CD4-positive, alpha-beta T cell (primary cell): ENCODE data around the gene DKK2. TPM values are rescaled to one million over a fixed set of nuclear protein-coding genes. Genes with fewer than 3 reads are reported as not detected.

ENCODE experiments used
- ATAC-seq: fragments of 200-7000 bp; cut with Tn5 transposase; one replicate; pipeline ENCODE4 v1.10.0; 2022; ENCODE audit warnings: mild to moderate bottlenecking; ENCODE audit not compliant: poor library complexity
- CTCF ChIA-PET: fragments of 350-600 bp; sonication (Branson Sonifier 250); formaldehyde crosslinking; loops from one replicate; lab custom pipeline; 2021; ENCODE audit warnings: antibody characterized with exemption, inconsistent platforms; lab: Charles Lee
- POLR2A ChIA-PET: fragments of 350-600 bp; sonication (Branson Sonifier 250); formaldehyde crosslinking; loops from one replicate; lab custom pipeline; 2021; ENCODE audit warnings: antibody characterized with exemption, inconsistent platforms; lab: Charles Lee
- DNase-seq, 14 experiments: peaks; one replicate each; pipeline ENCODE4 v3.0.0-alpha.2; 2013 to 2020; ENCODE audit warnings: mixed read lengths in 2 of 14
- H3K27ac ChIP-seq, 2 donors: one replicate each; pipeline versions ENCODE4 v1.5.1 to v1.7.0; 2013; ENCODE audit warnings: low read length in 2 of 2, low read depth in 1 of 2, mild to moderate bottlenecking in 1 of 2
- H3K27me3 ChIP-seq, 2 experiments: 1 replicate in 1 of 2; 2 replicates in 1 of 2; pipeline versions ENCODE4 v1.6.1 to v1.7.0; 2013; ENCODE audit warnings: low read length in 2 of 2, control low read depth in 1 of 2, mild to moderate bottlenecking in 1 of 2, moderate library complexity in 1 of 2; ENCODE audit not compliant: insufficient read depth in 2 of 2, control insufficient read depth in 1 of 2
- H3K36me3 ChIP-seq: one replicate; pipeline ENCODE4 v1.6.1; 2013; ENCODE audit warnings: low read length, control low read depth; ENCODE audit not compliant: insufficient read depth
- H3K4me1 ChIP-seq: one replicate; pipeline ENCODE4 v1.6.1; 2013; ENCODE audit warnings: low read length, control low read depth; ENCODE audit not compliant: insufficient read depth
- H3K4me3 ChIP-seq: one replicate; pipeline ENCODE4 v1.5.1; 2013; ENCODE audit warnings: mild to moderate bottlenecking, low read length, moderate library complexity
- H3K9me3 ChIP-seq, 2 experiments: 1 replicate in 1 of 2; 2 replicates in 1 of 2; pipeline versions ENCODE4 v1.6.1 to v1.7.0; 2013; ENCODE audit warnings: low read length in 2 of 2, mild to moderate bottlenecking in 2 of 2, control low read depth in 1 of 2, moderate library complexity in 1 of 2; ENCODE audit not compliant: control insufficient read depth in 1 of 2, insufficient read depth in 1 of 2
- H3K27ac Mint-ChIP-seq: one replicate; pipeline ENCODE4 v1.8.0; 2020; ENCODE audit warnings: mixed read lengths
- H3K27me3 Mint-ChIP-seq: one replicate; pipeline ENCODE4 v1.8.0; 2021; ENCODE audit warnings: mixed read lengths
- H3K36me3 Mint-ChIP-seq: one replicate; pipeline ENCODE4 v1.8.0; 2021; ENCODE audit warnings: low read depth, mixed read lengths
- H3K4me1 Mint-ChIP-seq: one replicate; pipeline ENCODE4 v1.8.0; 2021; ENCODE audit warnings: low read depth, mixed read lengths
- H3K4me3 Mint-ChIP-seq: one replicate; pipeline ENCODE4 v1.8.0; 2020; ENCODE audit warnings: mild to moderate bottlenecking, mixed read lengths
- H3K9me3 Mint-ChIP-seq: one replicate; pipeline ENCODE4 v1.8.0; 2020; ENCODE audit warnings: mixed read lengths
- intact Hi-C, 2 experiments: fragments of 100-400 bp; cut with DNase I in 1 of 2; cut with micrococcal nuclease in 1 of 2; formaldehyde crosslinking; loops; one replicate each; pipeline versions ENCODE4 v1.15.1 to v1.9.0; 2023 to 2025; cut with DNase I, micrococcal nuclease
- polyA plus RNA-seq, 2 donors: library from polyadenylated mRNA; unstranded; fragments of 120-200 nt; gene quantifications; one replicate each; pipeline ENCODE4 v1.2.1, GENCODE V29; 2013
- total RNA-seq, 174 experiments: library from RNA in 2 of 174; stranded (reverse) in 2 of 174; gene quantifications; one replicate each; pipeline ENCODE4 v1.2.3 and lab custom pipeline; 2021 to 2026
- TF ChIP-seq, protein P1 (sequence below): fragments of 200-600 bp; IDR thresholded peaks from one replicate; pipeline ENCODE4 v1.8.0; 2022; ENCODE audit warnings: antibody characterized with exemption, mild to moderate bottlenecking

The DKK2 gene, protein sequence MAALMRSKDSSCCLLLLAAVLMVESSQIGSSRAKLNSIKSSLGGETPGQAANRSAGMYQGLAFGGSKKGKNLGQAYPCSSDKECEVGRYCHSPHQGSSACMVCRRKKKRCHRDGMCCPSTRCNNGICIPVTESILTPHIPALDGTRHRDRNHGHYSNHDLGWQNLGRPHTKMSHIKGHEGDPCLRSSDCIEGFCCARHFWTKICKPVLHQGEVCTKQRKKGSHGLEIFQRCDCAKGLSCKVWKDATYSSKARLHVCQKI
- total RNA-seq (not detected), total RNA-seq (lab: John Stamatoyannopoulos, UW) (0 to 1.1 (median 0) reads per million in 172 experiments)
- 0.06 TPM for polyA plus RNA-seq (2013, experiment 1 of 2)
- 0.45 TPM for polyA plus RNA-seq (2013, experiment 2 of 2)

DNA sequence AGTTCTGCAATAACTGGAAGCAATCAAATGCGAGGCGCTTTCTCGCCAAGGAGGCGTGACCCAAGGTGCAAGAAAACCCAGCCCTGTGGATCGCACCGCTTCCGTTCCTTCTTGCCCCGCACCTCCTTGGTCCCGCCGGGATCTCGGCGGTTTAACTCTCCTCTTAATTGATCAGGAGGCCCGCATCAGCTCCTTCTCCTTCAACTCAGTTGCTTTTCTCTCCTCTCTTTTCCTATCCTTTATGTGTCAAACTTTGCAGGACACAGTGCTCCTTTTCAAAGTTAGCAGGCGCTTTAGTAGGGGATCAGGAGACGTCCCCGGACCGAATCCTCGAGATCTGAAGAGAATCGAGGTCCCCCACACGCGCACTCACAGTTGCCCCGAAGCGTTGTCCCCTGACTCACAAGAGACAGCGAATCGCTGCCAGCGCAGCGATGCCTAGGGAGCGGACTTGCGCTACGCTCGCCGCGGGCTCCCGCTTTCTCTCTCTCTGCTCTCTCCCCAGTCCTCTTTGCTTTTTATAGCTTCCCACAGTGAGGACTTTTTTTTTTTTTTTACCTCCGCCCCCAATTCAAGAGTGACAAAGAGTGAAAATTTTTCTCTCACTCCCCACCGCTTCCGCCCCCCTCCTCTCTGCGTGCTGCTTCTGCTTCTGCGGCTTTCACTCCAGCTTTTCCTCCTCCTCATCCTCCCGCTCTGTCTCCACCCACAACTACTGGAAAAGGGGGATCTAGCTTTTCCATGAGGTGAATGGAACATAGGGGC is at the start of gene DKK2:
Gene DKK2 (minus strand): TSS at position 495 of the 765 bp plus-strand sequence. CDS start 722 bp downstream, outside the sequence.
- no peaks in the 10 kb centered on the region for H3K9me3 Mint-ChIP-seq
- Histone ChIP-seq H3K4me3 (peak within 1 kb of the TSS; percentile 28), H3K9me3 (peaks cover 0 to 30% of the 10 kb centered on the region in 2 experiments), H3K36me3 (no peaks in the 10 kb centered on the region), H3K27me3 (peaks cover 26 to 60% of the 10 kb centered on the region in 2 experiments), H3K27ac (no peak within 1 kb of the TSS), H3K4me1 (peaks cover 20% of the 10 kb centered on the region)
- peaks cover 23% of the 10 kb centered on the region for H3K4me1 Mint-ChIP-seq
- TF ChIP-seq, protein P1, sequence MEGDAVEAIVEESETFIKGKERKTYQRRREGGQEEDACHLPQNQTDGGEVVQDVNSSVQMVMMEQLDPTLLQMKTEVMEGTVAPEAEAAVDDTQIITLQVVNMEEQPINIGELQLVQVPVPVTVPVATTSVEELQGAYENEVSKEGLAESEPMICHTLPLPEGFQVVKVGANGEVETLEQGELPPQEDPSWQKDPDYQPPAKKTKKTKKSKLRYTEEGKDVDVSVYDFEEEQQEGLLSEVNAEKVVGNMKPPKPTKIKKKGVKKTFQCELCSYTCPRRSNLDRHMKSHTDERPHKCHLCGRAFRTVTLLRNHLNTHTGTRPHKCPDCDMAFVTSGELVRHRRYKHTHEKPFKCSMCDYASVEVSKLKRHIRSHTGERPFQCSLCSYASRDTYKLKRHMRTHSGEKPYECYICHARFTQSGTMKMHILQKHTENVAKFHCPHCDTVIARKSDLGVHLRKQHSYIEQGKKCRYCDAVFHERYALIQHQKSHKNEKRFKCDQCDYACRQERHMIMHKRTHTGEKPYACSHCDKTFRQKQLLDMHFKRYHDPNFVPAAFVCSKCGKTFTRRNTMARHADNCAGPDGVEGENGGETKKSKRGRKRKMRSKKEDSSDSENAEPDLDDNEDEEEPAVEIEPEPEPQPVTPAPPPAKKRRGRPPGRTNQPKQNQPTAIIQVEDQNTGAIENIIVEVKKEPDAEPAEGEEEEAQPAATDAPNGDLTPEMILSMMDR: no peak
- ChIA-PET POLR2A (no interaction called here), CTCF (no interaction called here)
- no peak within 1 kb of the TSS for H3K27ac Mint-ChIP-seq
- H3K27me3 Mint-ChIP-seq: peaks cover 73% of the 10 kb centered on the region
- DNase-seq (peak in 2 of 14 experiments; percentile 3 to 5), ATAC-seq (no peak)
- peak within 1 kb of the TSS; percentile 64 for H3K4me3 Mint-ChIP-seq
- intact Hi-C loops: no loop called here
- no peaks in the 10 kb centered on the region for H3K36me3 Mint-ChIP-seq

DNA sequence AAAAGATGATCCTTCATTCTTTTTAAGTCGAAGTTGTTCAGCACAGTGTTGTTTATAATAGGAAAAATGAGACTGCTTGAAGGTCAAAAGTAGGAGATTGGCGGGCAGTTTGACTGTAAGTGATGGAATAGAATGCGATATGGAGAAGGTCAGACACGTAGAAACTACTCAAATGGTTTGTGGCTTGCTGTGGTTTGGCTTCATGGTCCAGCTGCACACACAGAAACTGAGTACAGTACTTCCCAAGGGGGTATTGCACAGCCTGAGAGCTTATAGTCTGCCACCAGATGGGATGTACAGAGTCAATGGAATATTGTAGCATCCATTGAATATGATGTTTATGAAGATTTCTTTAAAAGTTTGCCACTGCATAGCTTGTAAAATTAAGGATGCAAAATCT is 41.1 kb upstream of the DKK2 start:
- no peak for ATAC-seq
- DNase-seq: no peak
- Histone ChIP-seq H3K4me1 (no peaks in the 10 kb centered on the region), H3K36me3 (no peaks in the 10 kb centered on the region), H3K27ac (no peak overlapping the region), H3K9me3 (peaks cover 0 to 9% of the 10 kb centered on the region in 2 experiments), H3K4me3 (no peak overlapping the region), H3K27me3 (no peaks in the 10 kb centered on the region)
- no peak overlapping the region for H3K4me3 Mint-ChIP-seq
- CTCF ChIA-PET: no interaction called here
- H3K36me3 Mint-ChIP-seq: no peaks in the 10 kb centered on the region
- H3K27me3 Mint-ChIP-seq: peaks cover 9% of the 10 kb centered on the region
- intact Hi-C loops: no loop called here
- POLR2A ChIA-PET: interaction anchor here (0.7 kb wide), 1 partner anchor 188 kb away, joined by 3 read pairs; no protein-coding TSS in a partner anchor
- no peak overlapping the region for H3K27ac Mint-ChIP-seq
- H3K4me1 Mint-ChIP-seq: no peaks in the 10 kb centered on the region
- H3K9me3 Mint-ChIP-seq: peaks cover 16% of the 10 kb centered on the region
- TF ChIP-seq, protein P1: no peak

DNA sequence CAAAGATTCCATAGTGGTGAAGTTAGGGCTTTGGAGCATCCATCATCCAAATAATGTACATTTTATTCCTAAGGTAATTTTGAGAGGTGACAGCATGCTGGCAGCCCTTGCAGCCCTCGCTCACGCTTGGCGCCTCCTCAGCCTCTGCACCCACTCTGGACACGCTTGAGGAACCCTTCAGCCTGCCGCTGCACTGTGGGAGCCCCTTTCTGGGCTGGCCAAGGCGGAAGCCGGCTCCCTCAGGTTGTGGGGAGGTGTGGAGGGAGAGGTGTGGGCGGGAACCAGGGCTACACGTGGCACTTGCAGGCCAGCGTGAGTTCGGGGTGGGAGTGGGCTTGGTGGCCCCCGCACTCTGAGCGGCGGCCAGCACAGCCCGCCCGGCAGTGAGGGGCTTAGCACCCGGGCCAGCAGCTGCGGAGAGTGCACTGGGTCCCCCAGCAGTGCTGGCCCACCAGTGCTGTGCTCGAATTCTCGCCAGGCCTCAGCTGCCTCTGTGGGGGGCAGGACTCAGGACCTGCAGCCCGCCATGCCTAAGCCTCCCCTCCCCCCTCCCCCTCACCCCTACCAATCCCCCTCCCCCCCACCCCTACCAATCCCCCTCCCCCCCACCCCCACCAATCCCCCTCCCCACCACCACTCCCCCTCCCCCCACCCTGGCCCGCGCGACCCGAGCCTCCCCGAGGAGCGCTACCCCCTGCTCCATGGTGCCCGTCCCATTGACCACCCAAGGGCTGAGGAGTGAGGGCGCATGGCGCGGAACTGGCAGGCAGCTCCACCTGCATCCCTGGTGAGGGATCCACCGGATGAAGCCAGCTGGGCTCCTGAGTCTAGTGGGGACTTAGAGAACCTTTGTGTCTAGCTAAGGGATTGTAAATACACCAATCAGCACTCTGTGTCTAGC is 37.0 kb upstream of the DKK2 start:
- H3K27ac ChIP-seq: no peak overlapping the region
- Mint-ChIP-seq H3K4me1 (no peaks in the 10 kb centered on the region), H3K27ac (no peak overlapping the region), H3K36me3 (no peaks in the 10 kb centered on the region), H3K27me3 (peaks cover 4% of the 10 kb centered on the region), H3K9me3 (peaks cover 3% of the 10 kb centered on the region), H3K4me3 (no peak overlapping the region)
- POLR2A ChIA-PET: no interaction called here
- ATAC-seq (no peak), DNase-seq (peak in 1 of 14 experiments; percentile 8)
- H3K4me3 ChIP-seq: no peak overlapping the region
- intact Hi-C loops: no loop called here
- peaks cover 0 to 5% of the 10 kb centered on the region in 2 experiments for H3K9me3 ChIP-seq
- no peaks in the 10 kb centered on the region for H3K36me3 ChIP-seq
- TF ChIP-seq, protein P1: no peak
- CTCF ChIA-PET: no interaction called here
- H3K27me3 ChIP-seq: no peaks in the 10 kb centered on the region
- no peaks in the 10 kb centered on the region for H3K4me1 ChIP-seq
